Hepatocyte (in vitro differentiated cells): ENCODE results near the gene PTPN11.
"Not testable (repeated sequence)": the region's sequence is repeated elsewhere in the genome, so short reads cannot be mapped to it uniquely, and the experiment has no call there.

Experiments
- EZH2 ChIP-seq: fragments of 200-600 bp; sonication (generic); IDR thresholded peaks from 2 replicates; pipeline ENCODE4 v1.6.1; 2016; ENCODE audit warnings: antibody characterized with exemption, mild to moderate bottlenecking, borderline replicate concordance
- TF ChIP-seq, protein P1 (sequence below): fragments of 200-600 bp; sonication (generic); IDR thresholded peaks from 2 replicates; pipeline ENCODE4 v1.5.1; 2016; ENCODE audit warnings: antibody characterized with exemption, mild to moderate bottlenecking; ENCODE audit not compliant: poor library complexity

DNA sequence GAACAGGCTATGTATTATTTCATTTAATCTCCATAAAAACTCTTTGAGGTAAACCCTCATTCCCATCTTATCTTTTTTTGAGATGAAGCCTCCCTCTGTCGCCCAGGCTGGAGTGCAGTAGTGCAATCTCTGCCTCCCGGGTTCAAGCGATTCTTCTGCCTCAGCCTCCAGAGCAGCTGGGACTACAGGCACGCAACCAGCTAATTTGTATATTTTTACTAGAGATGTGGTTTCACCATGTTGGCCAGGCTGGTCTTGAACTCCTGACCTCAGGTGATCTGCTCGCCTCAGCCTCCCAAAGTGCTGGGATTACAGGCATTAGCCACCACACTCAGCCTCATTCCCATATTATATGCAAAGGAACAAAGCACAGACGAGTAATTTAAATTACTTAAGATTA is 11.1 kb upstream of the PTPN11 start:
- TF ChIP-seq, protein P1, sequence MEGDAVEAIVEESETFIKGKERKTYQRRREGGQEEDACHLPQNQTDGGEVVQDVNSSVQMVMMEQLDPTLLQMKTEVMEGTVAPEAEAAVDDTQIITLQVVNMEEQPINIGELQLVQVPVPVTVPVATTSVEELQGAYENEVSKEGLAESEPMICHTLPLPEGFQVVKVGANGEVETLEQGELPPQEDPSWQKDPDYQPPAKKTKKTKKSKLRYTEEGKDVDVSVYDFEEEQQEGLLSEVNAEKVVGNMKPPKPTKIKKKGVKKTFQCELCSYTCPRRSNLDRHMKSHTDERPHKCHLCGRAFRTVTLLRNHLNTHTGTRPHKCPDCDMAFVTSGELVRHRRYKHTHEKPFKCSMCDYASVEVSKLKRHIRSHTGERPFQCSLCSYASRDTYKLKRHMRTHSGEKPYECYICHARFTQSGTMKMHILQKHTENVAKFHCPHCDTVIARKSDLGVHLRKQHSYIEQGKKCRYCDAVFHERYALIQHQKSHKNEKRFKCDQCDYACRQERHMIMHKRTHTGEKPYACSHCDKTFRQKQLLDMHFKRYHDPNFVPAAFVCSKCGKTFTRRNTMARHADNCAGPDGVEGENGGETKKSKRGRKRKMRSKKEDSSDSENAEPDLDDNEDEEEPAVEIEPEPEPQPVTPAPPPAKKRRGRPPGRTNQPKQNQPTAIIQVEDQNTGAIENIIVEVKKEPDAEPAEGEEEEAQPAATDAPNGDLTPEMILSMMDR: not testable (repeated sequence)
- not testable (repeated sequence) for TF ChIP-seq EZH2
